K562 (cell line): Measurements from ENCODE around the gene DET1. TPM values are rescaled to one million over a fixed set of nuclear protein-coding genes. Genes with fewer than 3 reads are reported as not detected.

ENCODE experiments used
- CEBPG ChIP-seq, 3 experiments: fragments of 200-800 bp in 1 of 3; sonication (Bioruptor generic) in 1 of 3; sonication (generic) in 1 of 3; formaldehyde crosslinking in 1 of 3; IDR thresholded peaks in 2 of 3; conservative IDR thresholded peaks in 1 of 3; 2 replicates each; pipeline versions ENCODE4 v1.6.1 to v1.8.0; 2016 to 2022; ENCODE audit warnings: missing compliant biosample characterization in 2 of 3, missing genetic modification characterization in 2 of 3, mild to moderate bottlenecking in 1 of 3, missing genetic modification reagents in 1 of 3
- GATAD2B ChIP-seq: fragments of 450-650 bp; IDR thresholded peaks from 2 replicates; pipeline ENCODE4 v1.6.1; 2017; ENCODE audit warnings: mild to moderate bottlenecking, borderline replicate concordance
- NFATC3 ChIP-seq: fragments of 450-650 bp; IDR thresholded peaks from 2 replicates; pipeline ENCODE4 v1.6.1; 2017; ENCODE audit warnings: mild to moderate bottlenecking
- PPARD ChIP-seq: fragments of 250-450 bp; sonication (Bioruptor Pico); IDR thresholded peaks from 2 replicates; pipeline ENCODE4 v1.8.0; 2022; ENCODE audit warnings: inconsistent platforms, mild to moderate bottlenecking, moderate library complexity
- PTRF ChIP-seq: fragments of 450-650 bp; IDR thresholded peaks from 2 replicates; pipeline ENCODE4 v1.6.1; 2016; ENCODE audit warnings: mild to moderate bottlenecking, missing genetic modification characterization, missing compliant biosample characterization
- RREB1 ChIP-seq: fragments of 250-450 bp; sonication (Bioruptor Pico); IDR thresholded peaks from 2 replicates; pipeline ENCODE4 v1.4.0; 2020
- TEAD2 ChIP-seq: fragments of 450-650 bp; IDR thresholded peaks from 2 replicates; pipeline ENCODE4 v1.6.1; 2016; ENCODE audit warnings: missing genetic modification characterization, control low read depth, missing compliant biosample characterization
- TRIM28 ChIP-seq: fragments of 450-650 bp; IDR thresholded peaks from 2 replicates; pipeline ENCODE4 v1.6.1; 2017
- ZNF217 ChIP-seq: sonication (generic); formaldehyde crosslinking; IDR thresholded peaks from 2 replicates; pipeline ENCODE4 v1.8.0; 2022; ENCODE audit warnings: mild to moderate bottlenecking, missing genetic modification reagents
- ZNF274 ChIP-seq: IDR thresholded peaks from 2 replicates; pipeline ENCODE4 v1.6.1; 2011; ENCODE audit warnings: low read depth, mild to moderate bottlenecking, low read length, moderate library complexity, borderline replicate concordance
- ZNF696 ChIP-seq: fragments of 250-450 bp; sonication (Bioruptor Pico); conservative IDR thresholded peaks from 2 replicates; pipeline ENCODE4 v1.4.0; 2020; ENCODE audit warnings: mild to moderate bottlenecking, moderate library complexity
- polyA plus RNA-seq, 8 experiments: library from polyadenylated mRNA; depleted of rRNA in 4 of 8; stranded (reverse) in 5 of 8; unstranded in 3 of 8; fragments of >200 nt; fragmentation: Nextera tagmentation in 2 of 8; fragmentation: Illumina TruSeq in 1 of 8; extraction: Ambion mirVana in 2 of 8; extraction: Trizol in 1 of 8; gene quantifications; 2 replicates each; pipeline versions ENCODE4 v1.2.1 to v1.2.3, GENCODE V29; 2011 to 2014; ENCODE audit warnings: inconsistent platforms in 1 of 8, missing spikeins in 1 of 8
- total RNA-seq, 7 experiments: library from RNA; depleted of rRNA in 6 of 7; stranded (reverse); fragments of >200 nt in 6 of 7; fragmentation: Illumina TruSeq in 2 of 7; extraction: Trizol in 2 of 7; gene quantifications; 2 replicates each; pipeline versions ENCODE4 v1.2.1 to v1.2.3, GENCODE V29; 2011 to 2021; ENCODE audit warnings: low replicate concordance in 1 of 7
- TF ChIP-seq, protein P1 (sequence below): fragments of 250-450 bp; sonication (Bioruptor Pico); IDR thresholded peaks from 2 replicates; pipeline ENCODE4 v1.5.1; 2021; ENCODE audit warnings: mild to moderate bottlenecking
- TF ChIP-seq, protein P2 (sequence below): fragments of 250-450 bp; sonication (Bioruptor Pico); IDR thresholded peaks from 2 replicates; pipeline ENCODE4 v1.4.0; 2020
- TF ChIP-seq, protein P3 (sequence below): fragments of 250-450 bp; sonication (Bioruptor Pico); IDR thresholded peaks from 2 replicates; pipeline ENCODE4 v1.8.0; 2022; ENCODE audit warnings: moderate library complexity, mild to moderate bottlenecking, inconsistent platforms
- TF ChIP-seq, protein P4 (sequence below): sonication (generic); formaldehyde crosslinking; IDR thresholded peaks from 2 replicates; pipeline ENCODE4 v1.8.1; 2023; ENCODE audit warnings: mild to moderate bottlenecking, missing genetic modification reagents, moderate library complexity

DET1 gene
- total and polyA plus RNA-seq, 9 of the 15 experiments (the other 6 are each of a cell fraction or from before 2014, with no cell fraction given), result 4.2 to 8.1 (median 6.0) TPM

- TF ChIP-seq RREB1, result no peak
- no peak for TF ChIP-seq ZNF274
- TF ChIP-seq, protein P1, sequence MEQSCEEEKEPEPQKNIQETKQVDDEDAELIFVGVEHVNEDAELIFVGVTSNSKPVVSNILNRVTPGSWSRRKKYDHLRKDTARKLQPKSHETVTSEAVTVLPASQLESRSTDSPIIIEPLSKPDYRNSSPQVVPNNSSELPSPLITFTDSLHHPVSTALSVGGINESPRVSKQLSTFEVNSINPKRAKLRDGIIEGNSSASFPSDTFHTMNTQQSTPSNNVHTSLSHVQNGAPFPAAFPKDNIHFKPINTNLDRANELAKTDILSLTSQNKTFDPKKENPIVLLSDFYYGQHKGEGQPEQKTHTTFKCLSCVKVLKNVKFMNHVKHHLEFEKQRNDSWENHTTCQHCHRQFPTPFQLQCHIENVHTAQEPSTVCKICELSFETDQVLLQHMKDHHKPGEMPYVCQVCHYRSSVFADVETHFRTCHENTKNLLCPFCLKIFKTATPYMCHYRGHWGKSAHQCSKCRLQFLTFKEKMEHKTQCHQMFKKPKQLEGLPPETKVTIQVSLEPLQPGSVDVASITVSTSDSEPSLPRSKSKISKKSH (CRISPR knock-in tag), result no peak
- TF ChIP-seq, protein P2, sequence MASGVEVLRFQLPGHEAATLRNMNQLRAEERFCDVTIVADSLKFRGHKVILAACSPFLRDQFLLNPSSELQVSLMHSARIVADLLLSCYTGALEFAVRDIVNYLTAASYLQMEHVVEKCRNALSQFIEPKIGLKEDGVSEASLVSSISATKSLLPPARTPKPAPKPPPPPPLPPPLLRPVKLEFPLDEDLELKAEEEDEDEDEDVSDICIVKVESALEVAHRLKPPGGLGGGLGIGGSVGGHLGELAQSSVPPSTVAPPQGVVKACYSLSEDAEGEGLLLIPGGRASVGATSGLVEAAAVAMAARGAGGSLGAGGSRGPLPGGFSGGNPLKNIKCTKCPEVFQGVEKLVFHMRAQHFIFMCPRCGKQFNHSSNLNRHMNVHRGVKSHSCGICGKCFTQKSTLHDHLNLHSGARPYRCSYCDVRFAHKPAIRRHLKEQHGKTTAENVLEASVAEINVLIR, result no peak
- TF ChIP-seq TEAD2 (tag), result no peak
- TF ChIP-seq PTRF (tag), result no peak
- no peak for TF ChIP-seq NFATC3
- TF ChIP-seq TRIM28, result peak; percentile 72; the same call in 1 of the 2 replicates
- TF ChIP-seq, protein P3, sequence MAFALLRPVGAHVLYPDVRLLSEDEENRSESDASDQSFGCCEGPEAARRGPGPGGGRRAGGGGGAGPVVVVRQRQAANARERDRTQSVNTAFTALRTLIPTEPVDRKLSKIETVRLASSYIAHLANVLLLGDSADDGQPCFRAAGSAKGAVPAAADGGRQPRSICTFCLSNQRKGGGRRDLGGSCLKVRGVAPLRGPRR (CRISPR knock-in tag), result no peak
- TF ChIP-seq CEBPG (CRISPR knock-in tag; IDR thresholded peaks at IDR 0.05), result no peak
- TF ChIP-seq CEBPG (tag; conservative IDR thresholded peaks at IDR 0.05 in 1 of 2, IDR thresholded peaks at IDR 0.05 in 1 of 2), result no peak
- TF ChIP-seq GATAD2B, result no peak
- TF ChIP-seq, protein P4, sequence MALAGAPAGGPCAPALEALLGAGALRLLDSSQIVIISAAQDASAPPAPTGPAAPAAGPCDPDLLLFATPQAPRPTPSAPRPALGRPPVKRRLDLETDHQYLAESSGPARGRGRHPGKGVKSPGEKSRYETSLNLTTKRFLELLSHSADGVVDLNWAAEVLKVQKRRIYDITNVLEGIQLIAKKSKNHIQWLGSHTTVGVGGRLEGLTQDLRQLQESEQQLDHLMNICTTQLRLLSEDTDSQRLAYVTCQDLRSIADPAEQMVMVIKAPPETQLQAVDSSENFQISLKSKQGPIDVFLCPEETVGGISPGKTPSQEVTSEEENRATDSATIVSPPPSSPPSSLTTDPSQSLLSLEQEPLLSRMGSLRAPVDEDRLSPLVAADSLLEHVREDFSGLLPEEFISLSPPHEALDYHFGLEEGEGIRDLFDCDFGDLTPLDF (CRISPR knock-in tag), result no peak
- no peak for TF ChIP-seq ZNF696
- TF ChIP-seq ZNF217, result no peak
- no peak for TF ChIP-seq PPARD (CRISPR knock-in tag)
Measured at GRCh38 chr15:88525418-88525817, 21.1 kb downstream of the DET1 start (continued).
